GM18858 (cell line): ENCODE results near the gene B3GAT2.

ENCODE experiments used
- ATAC-seq: cut with Tn5 transposase; IDR thresholded peaks from one replicate; pipeline ENCODE4 v1.9.1; 2021; ENCODE audit not compliant: unreplicated experiment

Gene B3GAT2

GRCh38 chr6:70900047-70900446 lies 56.8 kb downstream of the B3GAT2 start:
- no peak for ATAC-seq

DNA sequence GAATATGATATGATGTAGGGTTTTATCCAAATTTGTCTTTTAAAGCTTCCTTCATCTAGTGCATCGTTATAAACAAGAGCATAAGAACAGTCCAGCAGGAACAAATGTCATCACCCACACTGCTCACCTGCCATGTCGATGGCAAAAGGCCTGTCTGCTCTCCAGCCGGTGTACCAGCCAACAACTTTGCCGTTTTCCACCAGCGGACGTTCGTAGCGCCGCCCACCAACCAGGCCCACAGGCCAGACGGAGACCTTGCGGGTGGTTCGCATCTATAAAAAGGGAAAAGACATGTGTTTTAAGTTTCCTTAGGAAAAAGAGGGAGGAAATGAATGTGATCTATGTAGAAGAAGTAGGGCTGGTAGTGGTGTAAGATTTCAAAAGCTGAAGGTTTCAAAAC lies 62.9 kb downstream of the B3GAT2 start:
- no peak for ATAC-seq

- no peak for ATAC-seq
Observed at GRCh38 chr6:70889270-70889669, 67.6 kb downstream of the B3GAT2 start.

DNA sequence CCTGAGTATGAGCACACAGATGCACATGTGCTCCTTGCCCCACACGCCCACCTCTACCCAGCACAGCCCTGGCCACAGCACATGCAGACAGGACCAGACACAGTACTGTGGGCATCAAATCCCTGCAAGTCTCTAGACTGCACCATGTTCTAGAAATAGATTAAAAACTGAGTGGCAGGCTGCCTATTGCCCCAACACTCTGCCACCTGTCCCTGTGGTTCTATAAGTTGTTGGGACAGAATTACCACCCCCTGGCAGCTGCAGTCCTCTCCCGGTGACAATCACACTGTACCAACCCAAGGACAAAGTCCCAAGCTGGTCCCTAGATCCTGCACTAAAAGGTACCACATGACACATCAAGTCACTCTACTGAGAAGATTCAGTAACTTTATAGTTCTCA lies 70.2 kb downstream of the B3GAT2 start:
- ATAC-seq = no peak

GRCh38 chr6:70886071-70886470 lies 70.8 kb downstream of the B3GAT2 start:
- no peak for ATAC-seq

DNA sequence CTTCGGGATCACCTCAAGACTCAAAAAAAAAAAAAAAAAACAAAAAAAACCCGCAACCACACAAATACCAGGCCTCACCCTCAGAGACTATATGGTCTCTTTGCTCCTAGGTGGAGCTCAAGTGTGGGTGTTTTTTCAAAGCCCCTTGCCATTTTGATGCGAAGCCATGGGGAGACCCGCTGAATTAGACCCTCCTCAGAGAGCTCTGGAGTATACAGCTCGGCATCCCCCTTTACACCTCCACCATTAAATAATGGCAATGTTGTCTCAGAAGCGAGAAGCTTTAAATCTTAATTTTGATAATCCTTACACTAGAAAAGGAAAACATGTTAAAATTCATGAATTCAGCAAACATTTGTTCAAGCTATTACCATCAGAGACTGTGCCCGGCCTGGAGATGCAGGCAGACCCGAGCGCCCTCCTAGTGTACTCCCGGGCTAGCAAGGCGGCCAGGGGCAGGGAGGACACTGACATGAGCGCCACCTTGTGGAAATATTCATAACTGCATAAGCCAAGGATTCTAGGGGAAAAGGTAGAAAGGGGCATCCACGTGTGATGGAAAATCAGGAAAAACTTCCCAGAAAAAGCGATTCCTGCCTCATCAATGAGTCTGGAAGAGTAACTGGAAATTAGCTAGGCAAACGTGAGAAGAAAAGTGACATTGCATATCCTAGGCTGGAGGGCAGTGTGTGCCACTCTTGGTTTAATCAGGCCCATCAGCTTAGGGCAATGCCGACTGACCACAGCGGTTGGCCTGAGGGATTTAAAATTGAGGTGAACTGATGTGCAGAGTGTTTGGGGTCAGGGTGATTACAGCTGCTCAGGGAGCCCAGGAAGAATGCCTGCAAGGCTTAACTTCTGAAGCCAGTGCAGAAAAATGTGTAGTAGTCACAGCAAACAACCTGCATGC lies 72.5 kb downstream of the B3GAT2 start:
- ATAC-seq = peak; percentile 71

DNA sequence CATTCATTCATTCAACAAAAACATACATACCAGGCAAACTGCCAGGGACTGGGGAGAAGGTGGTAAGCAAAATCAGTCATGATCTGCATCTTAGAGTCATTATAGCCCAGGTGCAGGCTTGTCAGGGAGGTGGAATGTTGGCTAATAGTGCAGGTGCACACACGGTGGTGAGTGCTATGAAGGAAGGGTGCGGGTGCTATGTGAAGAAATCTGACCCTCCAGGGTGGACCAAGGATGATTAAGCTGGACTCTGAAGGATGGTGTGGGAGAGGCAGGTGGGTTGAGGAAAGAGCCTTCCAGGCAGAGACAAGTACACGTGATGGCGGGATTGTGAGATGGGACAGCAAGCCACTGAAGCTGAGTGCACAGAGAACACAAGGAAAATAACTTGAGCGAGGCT lies 77.4 kb downstream of the B3GAT2 start:
- ATAC-seq = no peak

GRCh38 chr6:70874181-70874913 lies 82.5 kb downstream of the B3GAT2 start:
- no peak for ATAC-seq

DNA sequence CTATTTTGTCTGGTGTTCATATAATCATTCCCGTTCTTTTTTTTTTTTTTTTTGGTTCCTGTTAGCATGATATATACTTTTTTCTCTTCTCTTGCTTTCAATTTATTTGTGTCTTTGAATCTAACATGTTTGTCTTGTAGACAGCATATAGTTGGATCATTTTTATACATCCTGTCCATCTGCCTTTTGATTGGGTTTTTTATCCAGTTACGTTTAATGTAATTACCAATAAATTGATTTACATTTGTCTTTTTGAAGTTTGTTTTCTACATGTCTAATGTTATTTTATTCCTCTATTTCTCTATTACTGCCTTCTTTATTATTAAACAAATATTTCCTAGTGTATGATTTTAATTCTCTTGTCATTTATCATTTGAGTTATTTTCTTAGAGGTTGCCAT lies 84.4 kb downstream of the B3GAT2 start:
- no peak for ATAC-seq

GRCh38 chr6:70864401-70864800 lies 92.5 kb downstream of the B3GAT2 start:
- no peak for ATAC-seq

- ATAC-seq = no peak
Observed at GRCh38 chr6:70863343-70863742, 93.5 kb downstream of the B3GAT2 start.

DNA sequence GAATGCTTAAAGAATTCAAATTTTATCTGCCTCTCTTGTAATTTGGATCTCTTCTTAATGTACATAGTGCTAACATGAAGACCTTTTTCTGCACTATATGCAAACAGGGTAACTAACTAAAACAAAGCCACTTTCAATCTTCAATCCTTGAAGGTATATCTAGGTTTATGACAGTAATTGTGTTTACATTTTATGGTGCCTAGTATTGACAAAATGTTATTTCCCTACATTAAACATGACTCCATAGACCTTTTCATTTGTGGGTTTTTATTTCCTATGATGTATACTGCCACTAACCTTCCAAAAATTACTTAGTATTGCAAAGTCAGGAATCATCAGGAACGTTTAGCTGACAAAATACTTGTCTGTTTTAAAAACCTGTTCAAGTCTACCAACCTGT lies 95.9 kb downstream of the B3GAT2 start:
- no peak for ATAC-seq

DNA sequence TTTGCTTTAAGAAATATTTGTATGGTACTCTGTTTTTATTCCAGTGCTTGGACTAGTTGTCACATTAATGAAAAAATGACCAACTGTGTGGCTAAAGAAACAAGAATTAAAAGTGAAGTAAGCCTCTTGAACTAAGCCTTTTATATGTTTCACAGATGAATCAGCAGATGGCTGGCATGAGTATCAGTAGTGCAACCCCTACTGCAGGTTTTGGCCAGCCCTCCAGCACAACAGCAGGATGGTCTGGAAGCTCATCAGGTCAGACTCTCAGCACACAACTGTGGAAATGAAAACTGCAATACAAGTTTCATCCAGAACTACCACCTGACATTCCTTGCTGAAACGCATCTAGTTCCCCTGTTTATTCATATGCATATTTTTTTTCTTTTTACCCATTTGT lies 96.8 kb downstream of the B3GAT2 start:
- no peak for ATAC-seq

DNA sequence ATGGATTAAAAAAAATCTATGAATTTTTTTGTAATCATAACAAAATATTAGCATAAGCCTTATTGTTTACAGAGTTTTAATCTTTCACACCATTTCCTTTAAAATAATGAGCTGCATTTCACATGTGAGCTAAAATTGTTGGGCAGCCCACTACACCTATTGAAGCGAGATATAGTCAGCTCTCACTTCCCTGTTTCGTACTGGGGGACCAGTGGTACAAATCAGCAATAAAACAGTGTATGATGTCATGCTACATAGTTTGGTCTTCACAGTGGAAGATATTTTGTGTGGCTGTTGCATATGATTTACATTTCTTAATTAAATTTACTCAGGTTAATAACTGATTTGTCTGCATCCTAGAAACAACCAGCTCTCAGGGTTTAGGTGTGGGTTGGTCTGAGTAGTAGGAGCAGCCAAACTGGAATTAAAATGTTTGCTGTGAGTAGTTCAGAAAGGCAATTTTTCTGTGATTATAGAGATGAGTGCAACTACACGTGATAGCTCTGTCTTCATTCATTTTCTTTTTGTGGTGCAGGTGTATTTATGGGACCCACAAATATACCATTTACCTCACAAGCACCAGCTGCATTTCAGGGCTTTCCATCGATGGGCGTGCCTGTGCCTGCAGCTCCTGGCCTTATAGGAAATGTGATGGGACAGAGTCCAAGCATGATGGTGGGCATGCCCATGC lies 99.3 kb downstream of the B3GAT2 start:
- ATAC-seq = peak; percentile 100

DNA sequence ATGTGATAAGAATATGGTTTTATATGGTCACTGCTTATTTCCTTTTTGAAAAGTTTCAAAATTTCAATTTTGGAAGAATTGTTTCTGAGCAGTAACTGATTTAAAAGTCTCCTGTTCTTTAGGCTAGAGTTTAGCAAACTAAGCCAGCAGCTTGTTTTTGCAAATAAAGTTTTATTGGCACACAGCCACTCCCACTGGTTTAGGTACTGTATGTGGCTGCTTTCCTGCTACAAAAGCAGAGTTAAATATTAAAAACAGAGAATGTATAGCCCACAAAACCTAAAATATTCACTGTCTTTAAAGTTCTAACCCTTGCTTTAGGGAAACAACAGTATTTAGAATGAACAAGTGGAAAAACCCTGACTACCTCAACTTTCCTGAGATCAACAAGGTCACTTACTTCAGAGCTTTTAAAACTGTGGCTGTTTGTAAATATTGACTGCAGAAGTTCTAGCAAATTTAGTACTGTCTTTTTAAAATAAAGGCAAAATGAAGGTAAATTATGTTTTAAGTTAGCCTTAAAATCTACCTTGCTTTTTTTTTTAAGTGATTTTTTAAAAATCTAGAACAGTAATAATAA lies 104.1 kb downstream of the B3GAT2 start:
- ATAC-seq = no peak

- ATAC-seq = no peak
Observed at GRCh38 chr6:70849348-70850069, 107.4 kb downstream of the B3GAT2 start.

GRCh38 chr6:70847106-70848084 lies 109.5 kb downstream of the B3GAT2 start:
- ATAC-seq = no peak

- no peak for ATAC-seq
Observed at GRCh38 chr6:70846207-70846835, 110.5 kb downstream of the B3GAT2 start.

- ATAC-seq = no peak
Observed at GRCh38 chr6:70844301-70844700, 112.6 kb downstream of the B3GAT2 start.
